ENCODE data around the gene BUD31. TPM values are rescaled to one million over a fixed set of nuclear protein-coding genes. Genes with fewer than 3 reads are reported as not detected.
"Not testable (repeated sequence)": the region's sequence is repeated elsewhere in the genome, so short reads cannot be mapped to it uniquely, and the experiment has no call there.

Gene BUD31
- total RNA-seq, 1 experiment from 2014 or later, result 104 TPM

- H3K4me3 Mint-ChIP-seq, result no peak overlapping the region
- no peak overlapping the region for H3K27ac ChIP-seq (ENCODE audit: insufficient read length, low read depth, low read length)
These were observed 29.7 kb upstream of the BUD31 start for GRCh38 chr7:99379043-99379577.

GRCh38 chr7:99379693-99380031 is 29.1 kb upstream of the BUD31 start:
- DNase-seq; H3K79me2 ChIP-seq (ENCODE audit: insufficient read depth, low read length); H3K27me3 Mint-ChIP-seq (ENCODE audit: low read depth); H3K79me1 ChIP-seq (ENCODE audit: insufficient read depth, low read depth, low read length, poor library complexity, severe bottlenecking); H2AK5ac ChIP-seq (ENCODE audit: insufficient read length, low read length); H3K56ac ChIP-seq (ENCODE audit: insufficient read length, low read depth, low read length); H3K9ac ChIP-seq (ENCODE audit: extremely low read depth, insufficient read length, low read length); H2BK20ac ChIP-seq (ENCODE audit: low read depth, low read length, poor library complexity, severe bottlenecking); H2BK5ac ChIP-seq (ENCODE audit: insufficient read length, low read length); H3T11ph ChIP-seq (ENCODE audit: low read length); H3K23ac ChIP-seq (ENCODE audit: insufficient read length, low read depth, low read length); H3K9me3 ChIP-seq (ENCODE audit: control insufficient read depth, low read depth, low read length); H2BK12ac ChIP-seq (ENCODE audit: insufficient read length, low read depth, low read length); H4K8ac ChIP-seq (replicated peaks; ENCODE audit: insufficient read length, low read depth, low read length); H3K27me3 ChIP-seq (ENCODE audit: insufficient read depth, low read length); H2AFZ ChIP-seq (ENCODE audit: low read length); H3K18ac ChIP-seq (ENCODE audit: insufficient read length, low read depth, low read length); H3K23me2 ChIP-seq (ENCODE audit: insufficient read length, low read depth, low read length, poor library complexity, severe bottlenecking); H3K14ac ChIP-seq (ENCODE audit: insufficient read depth, low read length); H3K27ac ChIP-seq (ENCODE audit: insufficient read length, low read depth, low read length); H3K9me3 Mint-ChIP-seq; H3K4ac ChIP-seq (ENCODE audit: low read depth, low read length); H2BK15ac ChIP-seq (ENCODE audit: low read depth, low read length); H3K4me2 ChIP-seq (ENCODE audit: insufficient read depth, insufficient read length, low read length); H3K4me1 ChIP-seq (ENCODE audit: insufficient read depth, low read length); H4K20me1 ChIP-seq (ENCODE audit: control insufficient read depth, insufficient read depth, insufficient read length); H2BK120ac ChIP-seq (ENCODE audit: low read depth, low read length, poor library complexity, severe bottlenecking); H4K5ac ChIP-seq (ENCODE audit: insufficient read length, low read depth, low read length); H4K91ac ChIP-seq (ENCODE audit: insufficient read length, low read depth, low read length): not testable (repeated sequence)
- Mint-ChIP-seq H3K4me3 (peak overlapping the region in 1 of 2 experiments; percentile 28; a peak in 1 of 5 replicates), H3K27ac (peak overlapping the region in 2 of 3 experiments; percentile 57 to 78; a peak in 3 of 7 replicates), H3K36me3 (ENCODE audit: insufficient read depth in 1 of 3, low read depth in 3 of 3) (peaks cover 7 to 21% (median 7%) of the 10 kb centered on the region in 3 experiments; a peak in 6 of 7 replicates), H3K4me1 (peaks cover 6 to 11% of the 10 kb centered on the region in 2 experiments)
- no CpG with 5 or more reads among the region's 7 CpGs for WGBS (ENCODE audit: extremely low coverage, insufficient read length, low lambda C conversion rate)

More at GRCh38 chr7:99379043-99379577, 29.7 kb upstream of the BUD31 start:
- Histone ChIP-seq H4K91ac (ENCODE audit: insufficient read length, low read depth, low read length) (no peak overlapping the region), H3K27me3 (ENCODE audit: insufficient read depth, low read length) (no peaks in the 10 kb centered on the region), H3K9me3 (ENCODE audit: control insufficient read depth, low read depth, low read length) (no peaks in the 10 kb centered on the region), H4K8ac (replicated peaks; ENCODE audit: insufficient read length, low read depth, low read length) (no peak overlapping the region), H2BK20ac (ENCODE audit: low read depth, low read length, poor library complexity, severe bottlenecking) (no peak overlapping the region), H3K23me2 (ENCODE audit: insufficient read length, low read depth, low read length, poor library complexity, severe bottlenecking) (no peaks in the 10 kb centered on the region), H3T11ph (ENCODE audit: low read length) (no peak overlapping the region), H2AFZ (ENCODE audit: low read length) (no peak overlapping the region), H3K14ac (ENCODE audit: insufficient read depth, low read length) (no peak overlapping the region), H4K5ac (ENCODE audit: insufficient read length, low read depth, low read length) (no peak overlapping the region), H3K79me1 (ENCODE audit: insufficient read depth, low read depth, low read length, poor library complexity, severe bottlenecking) (peaks cover 8% of the 10 kb centered on the region), H3K4ac (ENCODE audit: low read depth, low read length) (no peak overlapping the region), H3K9ac (ENCODE audit: extremely low read depth, insufficient read length, low read length) (peak overlapping the region; percentile 7), H3K23ac (ENCODE audit: insufficient read length, low read depth, low read length) (no peak overlapping the region), H3K4me2 (ENCODE audit: insufficient read depth, insufficient read length, low read length) (no peak overlapping the region), H2BK15ac (ENCODE audit: low read depth, low read length) (no peak overlapping the region), H3K56ac (ENCODE audit: insufficient read length, low read depth, low read length) (no peak overlapping the region), H3K18ac (ENCODE audit: insufficient read length, low read depth, low read length) (no peak overlapping the region), H3K79me2 (ENCODE audit: insufficient read depth, low read length) (no peaks in the 10 kb centered on the region), H2BK12ac (ENCODE audit: insufficient read length, low read depth, low read length) (no peak overlapping the region), H2AK5ac (ENCODE audit: insufficient read length, low read length) (no peak overlapping the region), H2BK120ac (ENCODE audit: low read depth, low read length, poor library complexity, severe bottlenecking) (no peak overlapping the region), H3K4me1 (ENCODE audit: insufficient read depth, low read length) (no peaks in the 10 kb centered on the region), H4K20me1 (ENCODE audit: control insufficient read depth, insufficient read depth, insufficient read length) (no peaks in the 10 kb centered on the region), H2BK5ac (ENCODE audit: insufficient read length, low read length) (no peak overlapping the region)
- Mint-ChIP-seq H3K4me1 (peaks cover 6 to 11% of the 10 kb centered on the region in 2 experiments), H3K9me3 (no peaks in the 10 kb centered on the region), H3K36me3 (ENCODE audit: insufficient read depth in 1 of 3, low read depth in 3 of 3) (peaks cover 7 to 21% (median 7%) of the 10 kb centered on the region in 3 experiments; a peak in 6 of 7 replicates), H3K27ac (peak overlapping the region in 2 of 3 experiments; percentile 49 to 81; a peak in 2 of 7 replicates), H3K27me3 (ENCODE audit: low read depth) (no peaks in the 10 kb centered on the region)
- no peak for DNase-seq
- WGBS (ENCODE audit: extremely low coverage, insufficient read length, low lambda C conversion rate), result no CpG with 5 or more reads among the region's 7 CpGs
- no peak for TF ChIP-seq CTCF (conservative IDR thresholded peaks at IDR 0.05)

Data from H9 (cell line).